Keratinocyte (primary cell): ENCODE results near the gene CAMSAP1.

Experiments used
- CTCF ChIP-seq, 3 experiments: IDR thresholded peaks in 1 of 3; conservative IDR thresholded peaks in 1 of 3; optimal IDR thresholded peaks in 1 of 3; 2 replicates in 2 of 3; 3 replicates in 1 of 3; pipeline versions ENCODE3 to v1.5.1; 2011; ENCODE audit warnings: low read length in 3 of 3, mild to moderate bottlenecking in 3 of 3, moderate library complexity in 2 of 3, control low read depth in 1 of 3, inconsistent platforms in 1 of 3; ENCODE audit not compliant: insufficient read depth in 2 of 3; ENCODE audit errors: extremely low read depth in 1 of 3
- EZH2 ChIP-seq: IDR thresholded peaks from one replicate; pipeline ENCODE4 v1.6.1; 2012; ENCODE audit warnings: inconsistent platforms, mild to moderate bottlenecking, low read length, moderate library complexity

DNA sequence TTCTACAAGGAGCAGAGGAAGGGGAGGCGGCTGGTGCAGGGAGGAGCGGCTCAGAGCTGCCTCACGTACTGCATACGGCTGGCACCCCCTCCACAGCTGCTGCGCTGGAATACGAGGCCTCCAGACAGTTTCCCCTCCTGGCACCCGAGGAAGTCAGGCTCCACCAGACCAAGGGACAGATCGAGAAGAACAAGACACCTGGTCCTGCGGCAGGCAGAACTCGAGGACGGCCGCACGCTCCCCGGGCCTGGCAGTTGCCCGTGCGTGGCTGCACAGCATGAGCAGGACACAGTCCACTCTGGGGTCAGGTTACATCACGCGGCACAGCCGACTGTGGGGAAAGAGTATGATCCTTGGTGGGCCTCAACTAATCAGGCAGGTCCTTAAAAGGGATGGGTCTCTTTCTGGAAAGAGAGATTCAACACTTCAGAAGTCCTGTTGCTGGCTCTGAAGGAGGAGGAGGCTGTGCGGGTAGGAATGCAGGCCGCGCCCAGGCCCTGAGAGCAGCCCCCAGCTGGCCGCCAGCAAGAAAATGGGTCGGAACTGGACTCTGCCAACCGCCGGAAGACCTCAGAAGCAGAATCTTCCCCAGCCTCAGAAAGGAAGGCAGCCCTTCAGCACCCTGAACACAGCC lies 42.3 kb upstream of the CAMSAP1 start:
- TF ChIP-seq CTCF (optimal IDR thresholded peaks at IDR 0.05 in 1 of 3, IDR thresholded peaks at IDR 0.05 in 1 of 3, conservative IDR thresholded peaks at IDR 0.05 in 1 of 3; ENCODE audit: extremely low read depth in 1 of 3, insufficient read depth in 2 of 3, low read length in 3 of 3), result no peak
- TF ChIP-seq EZH2, result no peak
